ENCODE measurements around the gene PLCG1.

The PLCG1 gene

GRCh38 chr20:41180599-41181333 lies 43.4 kb downstream of the PLCG1 start:
- H3K27ac ChIP-seq = no peak overlapping the region
- TF ChIP-seq CTCF (IDR thresholded peaks at IDR 0.05) = no peak
- no peak for TF ChIP-seq ZFX (IDR thresholded peaks at IDR 0.05; ENCODE audit: borderline replicate concordance)

- no peak overlapping the region for H3K27ac ChIP-seq
- TF ChIP-seq CTCF (IDR thresholded peaks at IDR 0.05) = no peak
- TF ChIP-seq ZFX (IDR thresholded peaks at IDR 0.05; ENCODE audit: borderline replicate concordance) = no peak
These were observed 44.2 kb downstream of the PLCG1 start for GRCh38 chr20:41181567-41181966.

GRCh38 chr20:41182296-41183212 lies 45.2 kb downstream of the PLCG1 start:
- TF ChIP-seq ZFX (IDR thresholded peaks at IDR 0.05; ENCODE audit: borderline replicate concordance) (no peak), CTCF (IDR thresholded peaks at IDR 0.05) (no peak)
- no peak overlapping the region for H3K27ac ChIP-seq

GRCh38 chr20:41183391-41183790 lies 46.0 kb downstream of the PLCG1 start:
- no peak overlapping the region for H3K27ac ChIP-seq
- TF ChIP-seq CTCF (IDR thresholded peaks at IDR 0.05) = no peak
- no peak for TF ChIP-seq ZFX (IDR thresholded peaks at IDR 0.05; ENCODE audit: borderline replicate concordance)

GRCh38 chr20:41183831-41184230 lies 46.5 kb downstream of the PLCG1 start:
- no peak overlapping the region for H3K27ac ChIP-seq
- TF ChIP-seq CTCF (IDR thresholded peaks at IDR 0.05) (no peak), ZFX (IDR thresholded peaks at IDR 0.05; ENCODE audit: borderline replicate concordance) (no peak)

GRCh38 chr20:41185013-41185757 lies 47.8 kb downstream of the PLCG1 start:
- no peak overlapping the region for H3K27ac ChIP-seq
- TF ChIP-seq ZFX (IDR thresholded peaks at IDR 0.05; ENCODE audit: borderline replicate concordance) = no peak
- TF ChIP-seq CTCF (IDR thresholded peaks at IDR 0.05) = no peak

Measured in 22Rv1 (cell line).